HG02763 (cell line): ENCODE measurements around the gene SLC25A51.
"Not testable (repeated sequence)": the region's sequence is repeated elsewhere in the genome, so short reads cannot be mapped to it uniquely, and the experiment has no call there.

ENCODE experiments used
- ATAC-seq: cut with Tn5 transposase; IDR thresholded peaks from one replicate; pipeline ENCODE4 v1.9.1; 2021; ENCODE audit warnings: mild to moderate bottlenecking, moderate library complexity; ENCODE audit not compliant: unreplicated experiment

Gene SLC25A51

DNA sequence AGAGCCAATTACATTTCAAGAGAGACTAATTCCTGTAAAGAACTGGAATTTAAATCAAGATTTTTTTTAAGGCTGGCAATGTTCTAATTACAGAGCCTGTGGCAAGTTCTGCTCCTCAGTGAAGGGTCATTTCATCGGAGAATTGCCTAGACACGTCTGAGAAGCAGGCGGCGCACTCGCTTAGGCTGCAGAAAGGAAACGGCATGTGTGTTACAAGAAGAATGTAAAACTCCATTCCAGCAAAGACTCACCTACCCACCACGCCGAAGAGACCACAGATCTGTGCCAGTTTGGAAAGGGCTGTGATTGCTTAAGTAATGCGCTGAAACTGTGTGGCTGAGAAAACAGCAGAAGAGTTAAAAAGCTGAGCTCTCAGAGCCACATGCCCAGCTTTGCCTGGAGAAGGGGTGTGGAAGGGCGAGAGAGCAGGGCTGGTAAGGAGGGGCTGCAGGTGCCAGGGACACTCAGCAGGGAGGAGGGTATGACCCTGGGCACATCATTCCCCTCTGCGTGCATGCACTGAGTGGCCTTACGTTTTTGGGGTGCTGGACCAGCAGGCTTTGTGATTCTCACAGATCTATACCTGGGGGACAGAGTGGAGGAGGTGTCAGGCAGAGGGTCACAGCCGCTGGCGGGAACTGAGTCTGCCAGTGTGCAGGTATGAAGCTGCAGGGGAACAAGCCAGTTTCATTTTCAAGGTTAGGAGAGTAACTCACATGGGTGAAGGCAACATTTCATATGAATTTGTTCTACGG lies 17.8 kb upstream of the SLC25A51 start:
- no peak for ATAC-seq

DNA sequence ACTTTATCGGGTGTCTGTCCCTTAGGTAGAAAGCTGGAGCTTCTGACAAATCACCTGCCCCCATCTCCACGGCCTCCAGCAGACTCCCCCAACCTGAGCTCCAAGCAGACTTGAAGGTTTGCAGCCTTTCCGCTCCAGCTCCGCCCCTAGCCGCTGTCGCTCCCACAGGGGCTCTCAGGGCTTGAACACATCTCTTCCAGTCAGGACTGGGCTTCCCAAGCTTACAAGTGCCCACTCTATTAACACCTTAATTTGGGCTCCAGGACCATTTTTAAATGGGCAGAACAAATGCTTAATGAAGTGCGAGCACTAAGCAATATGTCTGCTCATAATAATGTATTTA lies 17.2 kb upstream of the SLC25A51 start:
- no peak for ATAC-seq

DNA sequence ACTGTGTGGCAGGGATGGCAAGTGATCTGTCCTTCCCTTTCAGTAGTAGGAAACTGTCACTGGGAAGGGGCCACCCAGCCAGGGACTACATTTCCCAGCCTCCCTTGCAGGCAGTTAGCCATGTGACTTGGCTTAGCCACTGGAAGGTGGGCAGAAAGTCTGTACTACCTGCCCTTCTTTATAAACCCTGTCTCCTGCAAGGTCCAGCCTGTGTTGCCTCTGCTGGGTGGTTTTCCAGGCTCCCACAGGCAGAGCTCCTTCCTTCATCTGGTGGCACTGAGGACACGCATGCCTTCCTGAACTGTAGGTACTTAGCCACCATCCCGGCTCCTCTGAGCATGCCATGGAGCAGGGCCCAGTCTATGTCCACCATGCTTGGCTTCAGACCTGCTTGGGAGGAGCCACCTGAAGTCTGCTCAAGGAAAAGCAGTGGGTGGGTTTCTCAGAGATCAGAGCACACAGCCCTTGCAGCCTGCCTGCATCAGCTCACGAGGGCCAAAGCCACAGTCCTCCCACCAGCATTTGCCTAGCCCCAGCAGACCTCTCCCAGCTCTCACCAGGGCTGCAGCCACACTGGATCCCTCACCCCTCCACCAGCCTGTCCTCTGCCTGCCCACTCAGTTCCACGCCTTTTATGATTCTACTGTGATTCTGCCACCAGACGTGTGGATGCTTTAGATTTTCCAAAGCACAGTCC lies 16.7 kb upstream of the SLC25A51 start:
- no peak for ATAC-seq

DNA sequence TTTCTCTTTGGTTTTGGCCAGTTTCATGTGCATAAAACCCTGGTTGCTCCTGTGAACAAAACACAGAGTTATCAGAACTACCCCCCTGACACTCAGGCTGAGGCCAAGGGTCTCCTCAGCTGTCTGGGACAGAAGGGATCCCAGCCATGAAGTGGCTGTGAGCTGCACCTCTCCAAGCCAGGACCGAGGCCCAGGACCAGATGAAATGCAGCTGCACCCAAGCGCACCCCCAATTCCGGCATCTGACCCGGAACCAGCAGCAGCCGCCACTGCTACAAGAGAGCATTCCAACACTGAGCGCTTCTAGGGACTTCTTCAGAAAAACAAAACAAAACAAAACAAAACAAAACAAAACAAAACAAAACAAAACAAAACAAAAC lies 16.0 kb upstream of the SLC25A51 start:
- no peak for ATAC-seq

DNA sequence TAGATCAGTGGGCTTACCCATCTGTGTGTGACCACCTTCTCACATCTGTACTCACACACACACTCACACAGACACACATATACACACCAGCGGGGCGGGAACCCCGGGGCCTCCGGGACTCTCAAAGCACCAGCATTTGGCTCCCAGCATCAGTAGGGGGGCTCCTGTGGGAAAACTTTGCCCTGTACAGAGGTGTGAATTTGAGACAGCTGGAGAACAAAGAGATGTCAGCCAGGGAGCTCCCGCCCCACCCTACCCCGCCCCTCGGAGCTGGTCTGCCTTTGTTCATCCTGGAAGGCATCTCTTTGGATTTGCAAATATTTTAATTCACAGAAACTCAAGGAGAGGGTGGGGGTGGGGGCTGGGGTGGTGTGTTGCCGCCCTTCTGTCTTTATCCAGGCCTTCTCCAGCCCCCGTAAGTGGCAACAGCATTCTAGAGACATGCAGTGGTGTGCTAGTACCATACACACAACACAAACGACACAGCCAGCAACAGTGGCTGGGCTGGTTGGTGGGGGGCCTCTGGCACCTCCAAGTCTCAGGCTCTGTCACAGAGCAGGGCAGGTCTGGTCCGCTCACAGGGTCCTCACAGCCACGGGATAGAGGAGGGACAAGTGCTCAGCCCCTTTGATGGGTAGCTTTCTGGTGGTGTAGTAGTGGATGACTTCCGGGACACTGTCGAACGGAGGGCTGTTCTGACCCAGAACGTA lies 15.5 kb upstream of the SLC25A51 start:
- ATAC-seq: no peak

DNA sequence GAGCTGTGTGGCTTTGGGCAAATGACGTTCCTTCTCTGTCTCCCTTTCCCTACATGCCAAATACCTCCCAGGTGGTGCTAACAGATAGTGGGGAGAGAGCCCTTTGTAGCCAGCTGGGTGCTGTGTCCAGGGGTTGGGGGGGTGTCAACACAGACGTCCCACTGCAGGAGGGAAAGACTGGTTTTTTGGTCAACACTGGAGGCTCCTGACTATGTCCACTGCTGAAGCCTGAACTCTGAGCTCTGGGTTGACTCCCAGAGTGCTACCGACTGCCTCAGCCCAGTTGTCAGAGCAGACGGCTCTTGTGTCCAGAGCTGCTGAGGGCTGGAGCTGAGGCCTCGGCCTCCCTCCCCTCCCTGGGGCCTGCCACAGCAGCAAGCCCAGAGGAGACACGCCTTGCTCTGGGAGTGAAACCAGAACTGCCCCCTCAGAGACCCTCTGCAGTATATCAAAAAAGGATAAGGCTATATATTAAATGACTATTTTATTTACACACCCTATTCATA lies 14.8 kb upstream of the SLC25A51 start:
- no peak for ATAC-seq

DNA sequence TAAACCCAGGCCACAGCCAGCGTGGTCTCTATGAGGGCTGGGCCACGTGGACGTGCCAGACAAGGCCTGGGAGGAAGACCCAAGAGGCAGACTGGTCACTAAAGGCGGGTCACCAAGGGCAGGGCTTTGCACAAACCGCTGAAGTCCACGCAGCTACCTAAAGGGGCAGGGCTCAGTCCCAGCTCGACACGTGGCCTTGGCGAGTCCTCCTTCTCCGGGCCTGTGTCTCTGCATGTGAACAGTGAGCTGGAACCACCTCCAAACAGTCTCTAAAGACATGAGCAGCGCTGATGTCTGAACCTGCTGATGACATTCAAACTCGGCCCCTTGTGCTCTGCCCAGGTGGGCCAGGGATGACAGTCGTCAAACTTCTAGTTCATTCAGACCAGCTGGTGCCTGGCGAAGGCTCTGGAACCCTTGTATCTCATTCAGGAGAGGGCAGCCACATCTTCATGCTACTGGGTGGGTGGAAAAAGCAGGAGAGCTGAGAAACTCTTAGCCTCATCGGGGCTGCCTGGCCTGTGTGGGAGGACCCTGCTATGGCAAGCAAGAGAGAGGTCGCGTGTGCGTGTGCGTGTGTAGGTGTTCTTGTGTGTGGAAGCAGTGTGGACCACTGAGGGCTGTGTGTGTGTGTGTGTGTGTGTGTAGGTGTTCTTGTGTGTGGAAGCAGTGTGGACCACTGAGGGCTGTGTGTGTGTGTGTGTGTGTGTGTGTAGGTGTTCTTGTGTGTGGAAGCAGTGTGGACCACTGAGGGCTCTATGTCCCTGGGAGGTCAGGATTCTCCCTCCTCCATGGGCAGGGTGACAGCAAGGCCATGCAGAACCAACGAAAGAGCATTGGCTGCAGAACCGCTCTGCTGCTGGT lies 14.1 kb upstream of the SLC25A51 start:
- no peak for ATAC-seq

DNA sequence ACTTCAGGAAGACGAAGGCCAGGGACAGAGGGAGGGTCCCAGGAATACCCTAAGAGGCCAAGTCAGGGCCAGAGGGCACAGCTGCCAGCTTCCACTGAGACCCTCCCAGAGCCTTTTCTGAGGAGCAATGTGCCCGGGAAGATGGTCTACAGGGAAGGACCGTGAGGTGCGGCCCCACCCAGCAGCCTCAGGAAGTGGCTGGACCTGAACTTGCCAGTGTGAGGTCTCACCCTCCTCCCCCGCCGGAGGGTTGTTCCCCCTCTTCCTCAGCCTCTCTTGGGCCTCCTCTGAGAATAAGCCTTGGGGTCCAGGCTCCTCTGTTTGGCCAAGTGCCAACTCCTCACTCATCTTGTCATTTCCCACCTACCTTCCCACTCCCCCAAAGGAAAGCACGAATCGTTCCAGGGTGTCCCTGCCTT lies 13.4 kb upstream of the SLC25A51 start:
- no peak for ATAC-seq

DNA sequence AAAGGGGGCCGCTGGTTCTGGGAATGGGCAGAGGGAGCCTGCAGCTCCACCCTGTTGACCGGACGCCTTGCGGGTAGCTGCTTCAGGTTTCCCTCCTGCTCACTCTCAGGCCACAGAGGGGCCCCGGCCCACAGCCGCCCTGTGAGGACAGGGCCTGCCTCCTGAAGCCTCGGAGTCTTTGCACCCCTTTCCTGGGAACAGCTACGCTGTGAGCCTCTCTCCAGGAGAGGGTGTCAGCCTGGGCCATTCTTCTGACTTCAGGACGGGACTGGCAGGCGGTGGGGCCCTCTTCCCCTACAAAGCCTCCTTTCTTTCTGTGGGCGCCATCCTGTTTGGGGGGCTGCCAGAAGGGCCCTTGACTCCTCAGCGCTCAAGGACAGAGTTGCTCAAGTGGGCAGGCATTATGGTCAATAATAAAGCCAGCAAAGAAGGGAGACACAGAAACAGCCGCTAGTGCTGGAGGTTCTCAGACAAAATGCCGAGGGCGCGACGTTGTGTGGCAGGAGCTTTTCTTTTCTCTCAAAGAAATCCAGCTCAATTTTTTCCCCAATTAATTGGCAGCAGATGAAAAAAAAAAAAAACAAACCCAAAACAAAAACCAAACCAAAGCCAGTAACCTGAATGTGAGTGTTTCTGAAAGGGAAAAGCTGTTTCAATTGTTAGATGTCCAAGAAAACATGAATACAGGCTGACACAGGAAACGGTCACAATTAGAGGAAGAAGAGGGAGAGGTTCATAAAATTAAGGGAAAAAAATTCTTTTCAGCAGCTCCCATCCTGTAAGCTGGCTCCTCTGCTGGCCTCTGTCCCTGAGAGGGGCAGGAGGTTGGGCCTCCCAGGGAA lies 12.8 kb upstream of the SLC25A51 start:
- ATAC-seq: no peak

DNA sequence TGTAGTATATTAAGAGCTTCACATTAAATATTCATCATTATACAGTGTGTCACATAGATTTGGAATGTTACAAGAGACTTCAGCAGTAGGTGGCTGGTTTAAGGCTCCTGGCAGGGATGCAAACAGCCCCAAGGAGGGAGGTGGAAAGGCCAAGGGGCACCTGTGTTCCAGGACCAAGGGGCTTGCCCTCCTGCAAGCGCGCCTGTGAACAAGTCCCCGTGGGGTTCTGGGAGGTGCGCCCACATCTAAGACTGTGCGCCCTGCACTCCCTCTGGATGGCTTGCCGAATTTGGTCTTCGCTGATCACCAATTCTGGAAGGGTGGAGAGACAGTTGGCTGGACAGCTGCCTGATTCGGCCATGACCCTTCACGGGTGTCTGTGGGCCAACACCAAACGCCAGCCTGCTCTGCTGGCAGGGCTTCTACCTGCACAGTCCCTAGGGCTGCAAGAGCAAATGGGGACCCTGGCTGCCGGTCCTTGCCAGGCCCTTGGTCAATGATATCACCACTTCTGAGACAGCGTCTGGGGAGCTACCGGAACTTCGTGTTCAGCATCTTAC lies 12.1 kb upstream of the SLC25A51 start:
- no peak for ATAC-seq

DNA sequence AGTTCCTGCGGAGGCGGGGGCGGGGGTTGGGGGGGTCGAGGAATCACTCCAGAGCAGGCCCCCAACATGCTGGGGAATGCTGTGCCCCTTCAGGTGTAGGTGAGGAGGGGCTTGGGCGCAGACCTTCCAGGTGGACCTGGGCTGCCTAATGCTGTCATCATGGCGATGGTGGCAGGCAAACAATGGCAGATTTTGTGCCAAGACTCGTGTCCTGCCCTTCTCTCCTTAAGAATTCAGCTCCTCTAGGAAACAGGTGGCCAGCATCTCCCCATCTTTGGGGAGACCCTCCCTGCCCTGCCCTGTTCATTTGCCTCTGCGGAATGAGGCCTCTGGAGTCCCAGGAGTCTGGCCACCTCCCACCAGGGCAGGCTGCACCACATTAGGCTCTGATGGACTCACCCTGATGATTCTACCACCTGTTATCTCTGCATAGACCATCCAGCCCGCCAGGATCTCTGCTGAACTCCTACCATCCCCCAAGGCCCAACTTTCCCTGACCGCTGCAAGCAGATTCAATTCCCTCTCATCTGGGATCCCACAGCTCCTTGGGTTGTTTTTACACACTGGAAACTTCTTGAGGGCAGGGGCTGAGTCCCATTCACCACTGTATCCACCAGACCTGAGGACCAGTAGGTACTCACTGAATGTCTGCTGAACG lies 10.9 kb upstream of the SLC25A51 start:
- no peak for ATAC-seq

DNA sequence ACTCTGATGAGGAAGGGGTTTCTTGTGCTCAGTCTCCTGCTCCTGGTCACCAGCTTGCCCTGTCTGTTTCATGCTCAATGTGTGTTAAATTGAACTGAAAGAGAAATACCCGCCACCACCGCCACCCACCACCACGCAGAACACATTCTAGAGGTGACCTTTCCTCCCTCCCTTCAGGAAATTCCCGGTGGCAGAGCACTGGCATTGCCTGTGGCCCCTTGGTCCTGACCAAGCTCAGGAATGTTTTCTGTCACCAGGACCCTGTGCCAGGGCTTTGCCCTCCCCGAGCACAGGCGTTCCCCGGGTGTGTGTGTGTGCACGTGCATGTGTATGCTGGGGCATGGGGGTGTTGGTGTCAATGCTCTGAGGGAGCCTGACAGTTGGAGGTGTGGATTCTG lies 10.2 kb upstream of the SLC25A51 start:
- ATAC-seq: no peak

GRCh38 chr9:37913480-37914153 lies 9.7 kb upstream of the SLC25A51 start:
- ATAC-seq: peak; percentile 76

DNA sequence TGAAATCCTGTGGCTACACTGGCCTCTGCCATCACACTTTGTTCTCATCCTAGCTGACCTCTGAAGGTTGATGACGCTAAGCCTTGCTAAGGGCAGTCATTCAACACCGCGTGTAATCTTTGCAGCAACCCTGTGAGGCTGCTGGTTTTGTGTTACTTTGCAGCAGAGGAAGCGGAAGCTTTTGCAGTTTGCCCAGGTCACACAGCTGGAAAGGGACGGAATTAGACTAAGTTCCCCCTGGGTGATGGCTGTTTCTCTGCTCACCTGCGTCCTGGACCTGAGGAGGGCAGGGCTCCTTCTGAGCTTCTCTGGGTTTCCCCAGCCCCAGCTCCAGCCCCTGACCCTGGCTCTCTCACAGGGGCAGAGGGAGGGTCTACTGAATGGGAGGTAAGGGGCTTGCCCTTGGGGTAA lies 7.3 kb upstream of the SLC25A51 start:
- ATAC-seq: no peak

DNA sequence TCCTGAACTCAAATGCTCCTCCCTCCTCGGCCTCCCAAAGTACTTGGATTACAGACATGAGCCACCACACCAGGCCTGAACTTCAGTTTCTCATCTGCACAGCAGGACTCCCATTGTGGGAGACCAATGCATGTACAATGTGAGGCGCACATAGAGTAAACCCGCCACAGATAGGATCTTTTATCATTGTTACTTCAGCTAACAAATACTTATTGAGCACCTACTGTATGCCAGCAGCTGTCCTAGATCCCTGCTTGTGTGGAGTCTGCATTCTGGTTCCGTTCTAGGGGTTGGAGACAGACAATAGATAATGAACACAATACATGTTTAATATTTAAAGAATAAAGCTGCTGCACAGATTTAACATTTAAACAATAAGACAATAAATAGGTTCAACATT lies 6.3 kb upstream of the SLC25A51 start:
- ATAC-seq: no peak

DNA sequence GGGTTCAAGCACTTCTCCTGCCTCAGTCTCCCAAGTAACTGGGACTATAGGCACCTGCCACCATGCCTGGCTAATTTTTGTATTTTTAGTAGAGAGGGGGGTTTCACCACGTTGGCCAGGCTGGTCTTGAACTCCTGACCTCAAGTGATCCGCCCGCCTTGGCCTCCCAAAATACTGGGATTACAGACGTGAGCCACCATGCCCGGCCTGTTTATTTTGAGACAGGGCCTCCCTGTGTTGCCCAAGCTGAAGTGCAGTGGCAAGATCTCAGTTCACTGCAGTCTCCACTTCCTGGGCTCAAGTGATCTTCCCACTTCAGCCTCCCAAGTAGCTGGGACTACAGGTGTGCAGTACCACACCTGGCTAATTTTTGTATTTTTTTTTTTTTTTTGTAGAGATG lies 5.9 kb upstream of the SLC25A51 start:
- ATAC-seq: not testable (repeated sequence)

GRCh38 chr9:37909326-37909725 lies 5.4 kb upstream of the SLC25A51 start:
- ATAC-seq: no peak

- no peak for ATAC-seq
Measured at GRCh38 chr9:37908698-37909186, 4.8 kb upstream of the SLC25A51 start.
